SH-SY5Y (cell line): ENCODE measurements around the gene OR4F16.
"Not testable (repeated sequence)": the region's sequence is repeated elsewhere in the genome, so short reads cannot be mapped to it uniquely, and the experiment has no call there.

Source experiments
- GATA2 ChIP-seq: IDR thresholded peaks from 2 replicates; pipeline ENCODE4 v1.6.1; 2011; ENCODE audit warnings: mild to moderate bottlenecking, low read depth, low read length
- GATA3 ChIP-seq: IDR thresholded peaks from 2 replicates; pipeline ENCODE4 v1.6.1; 2011; ENCODE audit warnings: low read depth, mild to moderate bottlenecking, low read length, moderate library complexity

OR4F16 gene

GRCh38 chr1:686554-686953 lies at the start of gene OR4F16:
TSS of gene OR4F16 (minus strand) at chr1:686654. CDS start at chr1:686654, 0 bp downstream.
- TF ChIP-seq GATA3, GATA2: not testable (repeated sequence)
